RKO (cell line): Measurements from ENCODE around the gene FERD3L.

Experiments used
- DNase-seq: peaks from one replicate; pipeline ENCODE4 v3.0.0-alpha.2; 2016; ENCODE audit warnings: low spot score

Gene FERD3L

DNA sequence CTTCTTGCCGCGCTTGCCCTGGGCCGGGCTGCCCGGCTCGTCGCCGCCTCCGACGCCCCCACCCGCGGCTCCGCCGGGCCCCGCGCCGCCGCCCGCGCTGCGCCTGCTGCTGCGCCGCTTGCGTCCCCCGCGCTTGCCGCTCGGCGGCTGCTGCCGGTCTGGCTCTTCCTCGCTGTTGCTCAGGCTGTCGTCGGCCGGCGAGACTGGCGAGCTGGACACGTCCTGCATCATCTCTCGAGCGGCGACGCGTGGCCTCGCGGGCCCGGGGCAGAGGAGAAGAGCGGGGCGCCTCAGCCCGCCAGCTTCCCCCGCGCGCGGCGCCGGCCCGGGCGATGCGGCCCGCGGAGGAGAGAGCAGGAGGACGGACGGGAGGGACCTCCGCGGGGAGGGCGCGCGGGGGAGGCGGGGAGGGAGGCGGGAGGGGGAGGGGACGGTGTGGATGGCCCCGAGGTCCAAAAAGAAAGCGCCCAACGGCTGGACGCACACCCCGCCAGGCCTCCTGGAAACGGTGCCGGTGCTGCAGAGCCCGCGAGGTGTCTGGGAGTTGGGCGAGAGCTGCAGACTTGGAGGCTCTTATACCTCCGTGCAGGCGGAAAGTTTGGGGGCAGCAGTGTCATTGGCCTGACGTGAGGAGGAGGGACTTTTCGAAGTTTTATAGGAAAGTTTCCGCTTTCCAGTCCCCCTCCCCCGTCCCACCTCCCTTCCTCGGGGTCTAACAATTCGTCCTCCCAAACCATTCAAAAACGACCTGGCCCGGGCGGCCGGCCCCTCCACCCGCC lies 27.9 kb downstream of the FERD3L start, which contains the start of gene TWIST1:
TSS of gene TWIST1 (minus strand) at position 546 of the 779 bp plus-strand sequence. CDS start at position 231, 315 bp downstream.
- no peak for DNase-seq

DNA sequence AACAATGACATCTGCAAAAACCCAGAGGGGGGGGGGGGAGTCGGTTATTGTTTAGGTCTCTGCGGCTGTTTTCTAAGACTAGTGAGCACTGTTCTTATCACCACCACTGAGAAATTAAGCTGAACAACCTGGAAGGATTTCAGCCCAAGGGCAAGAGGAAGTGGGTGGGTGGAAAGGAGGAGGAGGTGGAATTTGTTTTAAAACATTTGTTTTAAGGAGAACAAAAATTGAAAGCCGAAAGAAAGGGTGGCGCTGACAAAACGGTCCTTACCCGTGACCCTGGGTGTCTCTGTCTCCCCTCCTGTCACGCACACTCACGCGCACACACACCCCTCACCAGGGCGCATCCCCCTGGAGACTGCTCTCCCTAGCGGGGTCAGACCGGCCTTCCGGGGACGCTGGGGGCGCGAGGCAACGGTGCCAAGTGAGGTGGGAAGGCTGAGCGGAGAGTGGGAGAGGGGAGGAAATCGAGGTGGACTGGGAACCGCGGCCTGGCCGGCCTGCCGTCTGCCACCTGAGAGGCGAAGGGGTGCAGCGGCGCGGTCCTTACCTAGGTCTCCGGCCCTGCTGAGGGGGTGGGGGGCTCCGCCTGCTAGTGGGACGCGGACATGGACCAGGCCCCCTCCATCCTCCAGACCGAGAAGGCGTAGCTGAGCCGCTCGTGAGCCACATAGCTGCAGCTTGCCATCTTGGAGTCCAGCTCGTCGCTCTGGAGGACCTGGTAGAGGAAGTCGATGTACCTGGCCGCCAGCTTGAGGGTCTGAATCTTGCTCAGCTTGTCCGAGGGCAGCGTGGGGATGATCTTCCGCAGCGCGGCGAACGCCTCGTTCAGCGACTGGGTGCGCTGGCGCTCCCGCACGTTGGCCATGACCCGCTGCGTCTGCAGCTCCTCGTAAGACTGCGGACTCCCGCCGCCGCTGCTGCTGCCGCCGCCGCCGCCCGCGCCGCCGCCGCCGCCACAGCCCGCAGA lies 28.8 kb downstream of the FERD3L start:
- DNase-seq: no peak

DNA sequence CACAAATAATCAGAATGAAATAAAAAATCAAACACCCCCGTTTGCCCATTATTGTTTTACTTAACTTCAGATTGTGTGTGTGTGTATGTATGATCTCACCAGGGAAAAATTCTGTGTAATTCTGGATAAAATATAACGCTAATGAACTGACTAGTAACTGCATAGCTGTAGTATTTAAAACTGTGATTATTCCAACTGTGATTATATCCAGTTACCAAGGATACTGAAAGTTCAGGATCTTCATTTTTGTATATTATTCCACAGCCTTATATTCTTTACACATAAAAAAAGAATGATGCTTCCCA lies 30.7 kb downstream of the FERD3L start:
- DNase-seq: no peak

DNA sequence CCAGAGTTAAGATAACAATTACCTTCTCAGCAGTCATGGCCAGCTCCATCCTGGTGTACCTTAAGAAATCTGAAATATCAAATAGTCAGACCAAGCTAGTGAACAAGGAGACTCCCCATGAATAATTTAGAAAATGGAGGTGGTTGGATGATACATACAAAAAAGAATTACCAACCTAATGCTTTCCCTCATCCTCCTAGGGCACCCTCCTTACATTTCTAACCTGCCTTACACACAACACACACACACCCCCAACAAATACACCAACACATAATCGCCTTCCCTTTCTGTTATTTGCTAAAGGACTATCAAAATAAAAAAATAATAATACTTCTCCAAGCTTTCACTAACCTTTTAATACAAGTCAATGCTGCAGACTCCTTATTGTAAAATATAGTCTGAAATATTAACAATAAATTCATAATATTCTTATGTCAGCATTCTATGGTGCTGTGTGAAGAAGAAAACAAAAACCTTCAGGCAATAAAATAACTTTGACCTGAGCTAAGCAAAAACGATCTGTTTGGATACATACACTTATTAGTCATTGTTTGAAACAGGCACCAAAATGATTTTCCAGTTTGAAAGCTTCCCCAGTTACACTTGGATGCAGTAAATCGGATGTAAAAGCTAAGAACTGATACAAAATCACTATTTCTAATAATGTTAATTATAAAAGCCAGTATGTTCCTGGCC lies 31.2 kb downstream of the FERD3L start:
- no peak for DNase-seq

DNA sequence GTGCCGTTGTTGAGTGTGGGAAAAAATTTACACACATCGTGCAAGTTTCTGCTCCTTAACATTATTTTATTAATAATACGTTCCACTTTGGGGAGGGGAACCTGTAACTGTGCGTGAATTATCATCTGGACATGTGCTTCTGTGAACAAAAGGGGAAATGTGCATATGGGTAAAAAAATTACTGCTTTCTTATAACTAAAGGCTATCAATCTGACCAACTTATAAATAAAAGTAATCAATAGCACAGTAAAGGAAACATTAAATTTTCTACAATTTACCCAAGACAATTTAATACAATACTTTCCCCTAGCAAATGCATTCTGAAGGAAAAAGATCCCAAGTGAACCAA lies 32.2 kb downstream of the FERD3L start:
- no peak for DNase-seq

DNA sequence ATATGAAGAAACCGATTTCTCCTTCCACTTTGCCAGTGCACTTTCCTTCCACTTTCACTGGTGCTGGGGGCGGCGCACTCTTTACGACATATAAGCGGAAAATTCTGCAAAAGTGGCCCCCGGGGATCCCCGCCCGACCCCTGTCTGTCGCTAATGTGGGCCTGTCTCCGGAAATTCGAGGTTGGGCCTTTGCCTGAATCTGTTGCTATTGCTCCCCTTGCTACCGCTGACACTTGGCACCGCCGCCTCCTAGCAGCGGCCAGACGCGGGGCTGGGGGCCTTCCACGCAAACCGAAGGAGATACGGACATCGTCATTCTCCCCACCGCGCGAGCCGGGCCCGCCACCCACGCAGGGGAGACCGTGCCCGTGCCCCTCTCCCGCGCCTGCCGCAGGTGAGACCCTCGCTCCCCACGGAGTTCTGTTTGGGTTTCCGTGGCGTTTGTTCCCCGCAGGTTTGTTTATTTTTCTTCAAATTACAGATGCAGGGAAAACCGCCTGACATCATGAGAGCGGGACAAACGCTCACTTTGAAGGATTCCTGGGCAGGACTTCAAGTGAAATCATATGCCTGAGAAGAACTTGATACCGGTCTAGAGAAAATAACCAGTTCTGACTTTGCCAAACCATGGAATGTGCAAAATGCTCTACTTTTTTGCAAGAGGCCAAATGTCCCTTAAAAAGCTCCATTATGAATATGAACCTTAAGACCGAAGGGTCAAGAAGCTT lies 32.8 kb downstream of the FERD3L start:
- DNase-seq: no peak

DNA sequence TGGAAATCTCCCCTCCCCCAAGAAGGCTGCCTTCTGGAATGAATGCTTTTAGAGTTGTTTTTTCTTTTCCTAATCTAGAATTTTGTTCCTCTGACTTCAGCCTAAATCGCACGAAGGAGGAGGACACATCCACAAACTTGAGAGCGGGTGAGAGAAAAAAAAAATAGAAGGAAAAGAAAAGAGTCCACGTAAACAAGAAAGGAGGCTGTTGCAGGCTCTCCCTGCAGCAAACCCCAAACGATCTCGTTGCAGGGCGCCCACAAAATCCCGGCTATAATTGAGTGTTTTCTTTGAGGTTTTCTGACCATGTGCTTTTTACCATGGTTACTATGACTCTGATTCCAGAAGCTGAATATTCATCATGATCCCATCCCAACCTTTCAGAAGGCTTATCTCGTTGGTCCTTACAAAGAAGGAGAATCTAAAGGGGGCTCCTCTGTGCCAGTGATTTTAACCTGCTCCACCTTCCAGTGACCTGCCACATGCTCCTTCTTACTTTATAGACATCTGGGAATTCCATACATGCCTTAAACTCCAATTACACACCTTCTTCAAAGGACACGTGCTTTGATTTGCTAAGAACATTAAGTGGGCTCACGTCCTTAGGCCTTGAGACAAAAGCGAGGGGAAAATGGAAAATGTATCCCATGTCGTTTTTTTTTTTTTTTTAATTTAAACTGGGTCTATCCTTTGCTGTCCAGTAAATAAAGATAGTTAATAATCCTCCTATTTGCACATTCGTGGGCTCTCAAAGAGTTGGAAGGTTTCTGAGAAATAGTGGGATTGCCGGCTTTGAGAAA lies 33.5 kb downstream of the FERD3L start:
- DNase-seq: no peak

DNA sequence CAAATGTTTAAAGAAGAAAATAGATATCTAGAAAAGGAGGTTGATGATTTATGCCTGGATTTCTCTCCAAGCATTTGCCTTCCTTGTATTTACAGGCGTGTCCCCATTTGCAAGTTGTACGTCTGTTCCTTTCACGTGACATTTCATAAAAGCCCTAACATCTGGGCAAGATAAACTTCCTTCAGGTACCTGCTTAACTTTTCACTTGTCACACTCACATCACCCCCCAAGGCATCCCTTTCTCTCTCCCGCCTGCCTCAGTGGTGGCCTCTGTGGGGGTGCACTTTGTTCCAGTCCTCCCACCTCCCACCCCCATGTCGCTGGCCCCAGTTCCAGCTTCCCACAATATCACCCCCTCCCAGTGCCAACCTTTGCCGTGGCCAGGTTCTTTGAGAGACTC lies 34.4 kb downstream of the FERD3L start:
- no peak for DNase-seq

DNA sequence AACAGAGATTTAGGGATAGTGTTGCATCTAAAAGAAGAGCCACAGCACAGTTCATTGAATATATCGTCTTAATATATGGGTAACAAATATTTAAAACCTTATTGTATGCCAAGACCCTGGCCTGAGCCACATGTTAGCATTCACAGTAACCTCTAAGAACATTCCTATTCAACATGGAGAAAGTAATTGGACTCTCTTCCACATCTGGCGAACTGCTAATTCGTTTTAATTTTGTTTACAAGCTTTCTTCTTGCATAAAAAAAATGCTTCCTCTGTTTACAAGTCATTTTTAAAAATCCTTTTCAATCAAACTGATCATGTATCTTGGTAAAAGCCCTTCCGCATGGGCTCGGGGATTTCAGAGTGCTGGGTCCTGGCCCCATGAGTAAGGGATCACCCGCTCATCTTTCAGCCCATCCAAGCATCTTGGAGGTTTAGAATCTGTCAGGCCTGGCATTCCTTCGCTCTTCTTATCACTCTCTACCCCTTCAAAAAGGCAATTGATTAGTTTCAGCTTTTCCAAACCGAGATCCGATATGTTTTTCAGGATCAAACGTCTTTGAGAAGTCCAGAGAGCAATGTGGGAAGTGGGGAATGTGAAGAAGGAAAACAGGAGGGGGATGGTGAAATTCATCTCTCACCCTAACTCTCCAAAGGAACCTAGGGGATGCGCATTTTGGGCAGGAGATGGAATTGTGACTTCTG lies 35.0 kb downstream of the FERD3L start:
- DNase-seq: no peak

DNA sequence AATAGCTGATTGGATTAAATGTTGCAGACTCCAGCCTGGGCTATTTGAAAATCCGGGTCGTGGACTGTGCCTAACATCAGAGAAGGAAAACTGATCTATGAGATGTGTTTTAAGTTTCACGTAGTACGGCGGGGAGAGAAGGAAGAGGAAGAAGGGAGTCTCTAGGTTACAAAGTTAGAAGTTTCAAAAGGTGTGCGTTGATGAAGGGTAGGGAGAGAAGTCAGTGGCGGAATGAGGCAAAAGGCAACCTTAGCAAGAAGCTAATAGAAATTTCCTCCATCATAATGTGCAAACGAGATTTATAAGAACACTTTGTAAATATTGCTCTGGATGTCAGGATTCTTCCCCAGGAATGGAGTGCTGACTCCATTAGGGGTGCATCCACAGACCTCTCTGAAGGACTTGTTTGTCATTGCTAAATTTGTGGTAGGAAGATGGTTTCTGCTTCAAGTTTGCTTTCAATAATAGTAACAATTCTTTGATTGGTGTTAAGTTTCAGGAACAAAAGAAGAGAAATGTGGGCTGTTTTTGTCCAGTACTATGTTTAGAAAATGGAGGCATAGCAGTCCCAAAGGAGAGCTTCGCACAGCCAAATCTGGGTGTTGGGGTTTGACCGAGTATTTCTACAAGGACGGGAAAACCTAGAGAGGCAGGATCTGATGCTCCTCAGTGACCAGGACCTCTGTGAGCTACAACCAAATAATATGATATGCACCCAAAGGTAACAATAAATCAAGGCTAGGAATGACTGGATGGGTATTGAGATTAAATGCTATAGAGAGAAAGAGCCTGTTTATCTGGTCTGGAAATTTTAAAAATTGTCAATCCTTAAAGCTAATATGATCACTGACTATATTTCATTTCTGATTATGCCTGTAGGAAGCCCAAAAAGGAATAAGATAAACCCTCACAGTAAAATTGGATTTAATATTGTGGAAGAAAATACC lies 35.9 kb downstream of the FERD3L start:
- DNase-seq: no peak

DNA sequence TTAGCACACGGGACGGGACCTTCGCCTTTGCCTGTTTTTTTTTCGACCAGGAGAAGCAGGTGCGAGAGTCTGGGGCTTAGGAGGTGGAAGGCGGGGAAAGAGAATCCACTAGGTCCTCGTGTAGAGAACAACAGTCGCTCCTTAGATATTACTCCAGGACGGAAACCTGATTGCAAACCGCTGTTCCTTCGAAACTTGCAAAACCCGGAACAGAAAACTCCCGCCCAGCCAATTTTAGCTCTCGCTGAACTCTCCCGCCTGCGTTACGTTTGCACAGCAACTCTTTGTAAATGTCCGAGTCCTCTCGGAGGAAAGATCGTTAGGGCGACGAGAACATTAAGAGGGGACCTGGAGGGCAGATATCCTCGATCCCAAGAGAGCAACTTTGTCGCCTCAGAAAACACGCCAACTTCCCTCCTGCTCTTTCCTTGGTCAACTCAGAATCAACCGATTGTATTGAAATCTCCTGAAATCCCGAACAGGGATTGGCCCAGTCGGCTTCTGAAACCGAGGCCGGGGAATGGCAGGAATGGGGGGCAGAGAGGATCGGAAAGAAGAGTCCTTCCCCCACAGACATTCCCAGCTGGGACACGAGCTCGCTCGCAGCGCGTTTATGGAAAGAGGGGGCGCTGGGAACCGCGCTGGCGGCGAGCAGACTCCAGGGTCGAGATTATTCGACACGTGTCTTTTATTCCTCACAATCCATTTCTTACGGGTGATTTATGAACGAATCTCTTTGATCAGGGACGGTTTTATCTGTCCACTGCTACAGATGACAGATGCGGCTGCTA lies 37.7 kb downstream of the FERD3L start:
- no peak for DNase-seq

DNA sequence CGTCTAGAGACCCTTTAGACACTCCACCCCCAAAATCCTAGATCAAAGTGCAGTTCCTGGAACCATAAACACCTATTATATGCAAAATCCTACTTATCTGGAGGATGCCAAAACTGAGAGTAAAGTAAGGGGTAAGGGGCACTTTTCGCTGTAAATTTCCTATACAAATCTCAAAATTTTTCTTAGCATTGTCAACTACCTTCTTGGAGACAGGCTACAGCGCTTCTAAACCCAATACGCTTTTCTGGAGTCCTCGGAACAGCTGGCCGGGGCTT lies 38.2 kb downstream of the FERD3L start:
- DNase-seq: no peak

DNA sequence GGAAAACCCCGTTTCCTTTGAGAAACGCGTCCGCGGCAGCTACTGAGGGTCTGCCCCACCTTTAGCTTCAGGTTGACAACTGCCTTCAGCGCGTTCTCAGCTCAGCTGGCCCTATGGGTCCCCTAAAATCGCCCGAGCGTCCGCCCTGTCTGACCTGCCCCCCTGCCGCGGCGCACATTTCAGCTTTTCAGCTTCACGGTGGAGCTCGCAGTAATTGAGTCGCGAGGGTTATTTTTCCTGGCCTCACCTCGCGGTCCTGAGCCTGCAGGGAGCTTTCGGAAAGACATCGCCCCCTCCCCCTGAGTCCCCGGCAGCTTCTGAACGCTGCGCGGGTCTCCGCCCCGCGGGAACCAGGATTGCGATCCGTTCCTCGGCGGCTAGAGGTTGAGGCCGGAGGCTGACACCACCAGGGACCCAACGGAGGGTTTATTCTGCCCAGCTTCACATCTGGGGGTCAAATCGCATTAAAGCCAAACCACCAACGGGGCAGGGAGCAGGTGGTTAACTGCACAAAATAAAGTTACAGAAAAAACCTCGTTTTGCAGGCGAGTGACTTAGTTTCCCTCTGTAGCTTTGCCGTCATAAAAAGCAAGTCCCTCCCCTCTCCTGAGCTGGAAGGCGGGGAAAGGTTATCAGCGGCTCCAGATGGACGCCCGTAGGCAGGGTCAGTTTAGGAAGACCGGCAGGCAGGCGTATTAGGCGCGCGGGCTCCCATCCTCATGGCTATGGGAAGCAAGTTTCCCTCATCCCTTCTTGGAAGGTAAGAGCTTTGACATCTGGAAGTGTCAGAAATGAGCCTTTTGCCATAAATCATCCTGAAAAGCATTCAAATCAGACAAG lies 38.8 kb downstream of the FERD3L start:
- no peak for DNase-seq

DNA sequence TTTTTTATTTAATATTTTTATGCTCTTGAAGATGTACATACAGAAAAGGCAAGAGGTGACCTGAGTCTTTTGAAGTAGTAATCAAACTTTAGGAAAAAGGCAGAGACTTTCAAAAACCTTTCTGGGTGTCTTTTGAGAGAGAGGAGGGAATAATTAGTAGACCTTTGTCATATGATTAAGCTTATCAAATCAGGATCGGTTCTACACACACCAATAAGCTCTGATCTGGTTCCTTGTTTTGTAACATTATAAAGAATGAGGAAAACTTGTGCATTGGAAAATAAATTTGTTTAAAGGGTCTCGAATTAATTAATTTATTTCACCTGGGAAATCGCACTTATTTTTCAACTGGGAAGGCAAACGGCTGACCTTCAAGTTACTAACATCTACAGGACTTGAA lies 39.7 kb downstream of the FERD3L start:
- DNase-seq: no peak

DNA sequence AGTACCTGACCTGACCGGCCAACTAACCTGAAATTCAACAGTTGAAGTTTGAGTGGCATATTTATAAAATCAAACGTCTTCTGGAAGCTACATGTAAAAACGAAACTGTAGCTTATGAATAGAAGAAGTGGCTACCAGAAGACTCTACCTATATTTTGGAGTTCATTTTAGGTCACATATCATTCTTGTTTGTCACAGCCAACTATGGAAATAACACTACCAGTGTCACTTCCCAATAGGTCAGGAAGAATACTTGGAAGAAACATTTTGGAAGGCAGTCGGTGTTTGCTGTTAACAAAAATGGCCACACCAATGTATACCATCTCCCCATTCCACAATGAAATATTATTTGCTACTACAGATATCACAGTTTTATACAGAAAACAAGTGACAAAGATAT lies 40.4 kb downstream of the FERD3L start:
- DNase-seq: no peak

DNA sequence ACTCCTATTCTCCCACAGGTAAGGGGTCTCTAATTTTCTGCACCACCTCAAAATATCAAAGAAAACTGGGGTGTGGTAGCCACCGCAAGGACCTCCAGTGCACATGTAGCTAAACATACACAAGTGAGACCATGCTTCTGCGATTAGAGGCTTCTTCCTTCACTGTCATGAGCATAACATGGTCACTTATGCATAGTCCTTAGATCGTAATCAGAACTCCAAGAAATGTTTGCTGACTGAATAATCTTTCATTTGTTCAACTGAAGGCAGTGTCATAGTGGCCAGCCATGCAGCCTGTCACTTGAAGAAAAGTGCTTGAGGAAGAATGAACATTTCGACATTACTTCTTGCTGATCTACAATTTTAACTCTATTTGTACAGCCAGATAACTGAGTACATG lies 42.3 kb downstream of the FERD3L start:
- DNase-seq: no peak

DNA sequence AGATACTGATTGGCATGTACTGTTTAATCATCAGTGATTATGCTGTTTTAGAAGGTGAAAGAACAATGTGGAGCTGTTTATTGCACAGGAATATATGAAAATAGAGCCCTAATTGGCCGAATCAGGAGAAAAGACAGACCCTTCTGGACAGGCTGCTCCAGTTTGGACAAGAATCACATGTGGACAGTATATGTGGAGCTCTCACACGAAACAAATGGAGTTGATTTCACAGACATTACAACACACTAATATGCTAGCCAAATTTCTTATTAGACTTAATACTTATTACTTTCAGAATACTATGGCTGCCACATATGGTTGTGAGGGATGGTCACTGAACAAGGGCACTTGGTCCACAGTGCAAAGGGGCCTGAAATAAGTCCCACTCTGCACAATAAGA lies 43.3 kb downstream of the FERD3L start:
- DNase-seq: no peak

DNA sequence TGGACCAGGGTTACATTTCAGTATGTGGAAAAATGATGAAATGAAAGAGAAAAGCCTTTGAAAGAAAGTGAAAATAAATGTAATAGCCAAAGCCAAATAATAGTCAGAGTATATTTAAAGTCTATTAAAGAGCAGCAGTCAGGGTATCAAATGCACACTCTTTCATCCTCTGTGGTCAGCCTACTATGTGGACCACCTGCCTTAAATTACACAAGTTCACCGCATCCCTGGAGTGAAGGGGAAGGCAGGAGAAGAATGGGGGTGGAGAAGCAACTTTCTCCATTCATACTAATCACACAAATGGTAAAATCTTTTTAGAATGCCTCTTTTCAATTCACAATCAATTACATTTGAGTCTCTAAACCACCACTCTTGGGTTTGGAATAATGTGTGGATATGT lies 43.7 kb downstream of the FERD3L start:
- no peak for DNase-seq
